NCI-H2029 (cell line): ENCODE measurements around the gene NSMF.
"Not testable (repeated sequence)": the region's sequence is repeated elsewhere in the genome, so short reads cannot be mapped to it uniquely, and the experiment has no call there.

Source experiments
- DNase-seq: peaks from one replicate; lab custom pipeline; 2025; lab: John Stamatoyannopoulos, UW

NSMF gene

GRCh38 chr9:137411645-137412380 is 47.3 kb downstream of the NSMF start:
- DNase-seq = peak; percentile 65

GRCh38 chr9:137411260-137411644 is 47.9 kb downstream of the NSMF start:
- DNase-seq = no peak

- no peak for DNase-seq
These were observed 48.3 kb downstream of the NSMF start for GRCh38 chr9:137410891-137411249.

GRCh38 chr9:137410236-137410890 is 48.8 kb downstream of the NSMF start:
- not testable (repeated sequence) for DNase-seq

- DNase-seq = no peak
These were observed 49.6 kb downstream of the NSMF start for GRCh38 chr9:137409515-137409914.

GRCh38 chr9:137408651-137409405 is 50.3 kb downstream of the NSMF start:
- no peak for DNase-seq

GRCh38 chr9:137407590-137408300 is 51.4 kb downstream of the NSMF start:
- DNase-seq = no peak

- DNase-seq = peak; percentile 16
These were observed 52.1 kb downstream of the NSMF start for GRCh38 chr9:137406876-137407589.

GRCh38 chr9:137406085-137406760 is 52.9 kb downstream of the NSMF start:
- no peak for DNase-seq

- DNase-seq = no peak
These were observed 53.5 kb downstream of the NSMF start for GRCh38 chr9:137405677-137406081.

- DNase-seq = no peak
These were observed 54.1 kb downstream of the NSMF start for GRCh38 chr9:137404961-137405567.

GRCh38 chr9:137403269-137403668 is 55.9 kb downstream of the NSMF start:
- DNase-seq = no peak

- no peak for DNase-seq
These were observed 56.4 kb downstream of the NSMF start for GRCh38 chr9:137402746-137403145.

- DNase-seq = no peak
These were observed 60.3 kb downstream of the NSMF start for GRCh38 chr9:137398561-137399468.

GRCh38 chr9:137397675-137398423 is 61.3 kb downstream of the NSMF start:
- no peak for DNase-seq
